ENCODE measurements around the gene TIMP3. TPM values are rescaled to one million over a fixed set of nuclear protein-coding genes. Genes with fewer than 3 reads are reported as not detected.

The TIMP3 gene
- total RNA-seq, 1 experiment from 2014 or later, result 3.3 TPM

DNA sequence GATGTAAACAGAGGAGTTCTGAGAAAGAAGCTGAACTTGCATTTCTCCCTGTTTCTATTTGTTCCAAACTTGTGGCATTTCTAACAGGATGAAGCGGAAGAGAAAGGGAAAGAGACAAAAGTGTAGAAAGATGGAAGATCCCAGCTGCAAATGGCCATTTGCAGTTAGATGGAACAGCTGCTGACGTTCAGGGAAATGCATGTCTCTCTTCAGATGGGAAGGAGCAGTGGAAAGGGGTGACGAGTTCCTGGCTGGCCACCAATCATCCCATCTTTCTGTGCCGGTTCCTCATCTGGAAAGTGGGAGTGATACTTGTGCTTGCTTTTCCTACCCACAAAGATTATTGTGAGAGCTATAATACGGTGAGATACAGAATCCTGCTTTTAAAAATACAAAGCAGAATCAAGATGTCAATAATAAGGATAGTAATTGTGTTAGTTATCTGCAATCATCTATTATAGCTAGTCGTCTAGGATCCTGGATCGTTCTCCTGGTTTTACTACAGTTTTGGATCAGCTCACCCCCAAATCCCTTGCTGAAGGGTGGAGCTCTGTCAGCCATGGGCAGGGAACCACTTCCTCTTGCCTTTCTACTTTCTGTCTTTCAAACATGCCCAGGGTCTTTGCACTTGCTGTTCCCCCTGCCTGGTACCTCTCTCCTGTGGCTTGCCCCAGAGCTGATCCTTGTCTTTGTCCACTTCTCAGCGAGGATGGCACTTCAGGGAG lies 1.2 kb upstream of the TIMP3 start:
- H3K27ac Mint-ChIP-seq, result no peak overlapping the region
- ATAC-seq (no peak), DNase-seq (ENCODE audit: low spot score) (no peak)
- peaks cover 38% of the 10 kb centered on the region for H3K4me1 Mint-ChIP-seq
- ChIA-PET POLR2A (no interaction called here), CTCF (interaction anchor here (1.0 to 3.0 kb wide), 3 partner anchors 10 to 272 kb away, joined by 3 to 10 read pairs (median 5); no protein-coding TSS in a partner anchor)
- H3K4me3 Mint-ChIP-seq, result peak overlapping the region; percentile 63
- no peaks in the 10 kb centered on the region for H3K36me3 Mint-ChIP-seq
- TF ChIP-seq HMGXB4 (CRISPR knock-in tag; IDR thresholded peaks at IDR 0.05) (no peak), FOXJ3 (CRISPR knock-in tag; IDR thresholded peaks at IDR 0.05; ENCODE audit: borderline replicate concordance) (no peak), PRDM15 (CRISPR knock-in tag; IDR thresholded peaks at IDR 0.05) (peak; percentile 27; the same call in 1 of the 2 replicates)
- H3K27me3 Mint-ChIP-seq (ENCODE audit: low read depth), result peaks cover 58% of the 10 kb centered on the region
- H3K9me3 Mint-ChIP-seq, result no peaks in the 10 kb centered on the region

DNA sequence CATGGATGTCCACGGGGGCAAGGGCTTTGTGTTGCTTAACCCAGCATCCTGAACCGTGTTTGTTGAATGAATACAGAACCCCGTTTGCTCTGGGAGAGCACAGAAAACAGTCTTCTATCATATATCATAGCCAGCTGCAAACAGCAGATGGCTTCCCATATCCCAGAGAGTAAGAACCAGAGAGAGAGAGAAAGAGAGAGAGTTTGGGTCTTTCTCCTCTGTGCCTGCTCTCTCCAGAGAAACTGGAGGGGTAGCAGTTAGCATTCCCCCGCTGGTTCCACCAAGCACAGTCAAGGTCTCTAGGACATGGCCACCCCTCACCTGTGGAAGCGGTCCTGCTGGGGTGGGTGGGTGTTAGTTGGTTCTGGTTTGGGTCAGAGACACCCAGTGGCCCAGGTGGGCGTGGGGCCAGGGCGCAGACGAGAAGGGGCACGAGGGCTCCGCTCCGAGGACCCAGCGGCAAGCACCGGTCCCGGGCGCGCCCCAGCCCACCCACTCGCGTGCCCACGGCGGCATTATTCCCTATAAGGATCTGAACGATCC lies 440 bp upstream of the TIMP3 start:
- DNase-seq (ENCODE audit: low spot score), result no peak
- peak; percentile 4 for ATAC-seq
- ChIA-PET CTCF (interaction anchor here (0.8 to 3.0 kb wide), 4 partner anchors 9 to 409 kb away, joined by 3 to 10 read pairs (median 3); no protein-coding TSS in a partner anchor), POLR2A (interaction anchor here (1.0 to 1.4 kb wide), 2 partner anchors 10 to 18 kb away, joined by 3 read pairs; no protein-coding TSS in a partner anchor)
- Mint-ChIP-seq H3K36me3 (no peaks in the 10 kb centered on the region), H3K4me1 (peaks cover 44% of the 10 kb centered on the region), H3K27ac (no peak overlapping the region), H3K9me3 (no peaks in the 10 kb centered on the region), H3K4me3 (peak overlapping the region; percentile 63), H3K27me3 (ENCODE audit: low read depth) (peaks cover 56% of the 10 kb centered on the region)
- TF ChIP-seq NFYB (CRISPR knock-in tag; conservative IDR thresholded peaks at IDR 0.05; ENCODE audit: low read depth) (no peak), OVOL2 (CRISPR knock-in tag; IDR thresholded peaks at IDR 0.05; ENCODE audit: borderline replicate concordance) (no peak), ATF1 (CRISPR knock-in tag; IDR thresholded peaks at IDR 0.05) (no peak), ATF6 (CRISPR knock-in tag; IDR thresholded peaks at IDR 0.05) (no peak), IRF1 (CRISPR knock-in tag; IDR thresholded peaks at IDR 0.05) (no peak), TP53 (CRISPR knock-in tag; IDR thresholded peaks at IDR 0.05) (no peak), NR3C1 (CRISPR knock-in tag; conservative IDR thresholded peaks at IDR 0.05; ENCODE audit: low read depth) (no peak), ESRRA (CRISPR knock-in tag; IDR thresholded peaks at IDR 0.05; ENCODE audit: borderline replicate concordance) (no peak), RORB (CRISPR knock-in tag; IDR thresholded peaks at IDR 0.05) (no peak), GTF2I (CRISPR knock-in tag; conservative IDR thresholded peaks at IDR 0.05) (no peak), FOXK1 (CRISPR knock-in tag; IDR thresholded peaks at IDR 0.05) (no peak), ZNF512 (CRISPR knock-in tag; IDR thresholded peaks at IDR 0.05; ENCODE audit: borderline replicate concordance) (no peak), MXD4 (CRISPR knock-in tag; IDR thresholded peaks at IDR 0.05; ENCODE audit: borderline replicate concordance) (no peak)
- TF ChIP-seq, protein P1, sequence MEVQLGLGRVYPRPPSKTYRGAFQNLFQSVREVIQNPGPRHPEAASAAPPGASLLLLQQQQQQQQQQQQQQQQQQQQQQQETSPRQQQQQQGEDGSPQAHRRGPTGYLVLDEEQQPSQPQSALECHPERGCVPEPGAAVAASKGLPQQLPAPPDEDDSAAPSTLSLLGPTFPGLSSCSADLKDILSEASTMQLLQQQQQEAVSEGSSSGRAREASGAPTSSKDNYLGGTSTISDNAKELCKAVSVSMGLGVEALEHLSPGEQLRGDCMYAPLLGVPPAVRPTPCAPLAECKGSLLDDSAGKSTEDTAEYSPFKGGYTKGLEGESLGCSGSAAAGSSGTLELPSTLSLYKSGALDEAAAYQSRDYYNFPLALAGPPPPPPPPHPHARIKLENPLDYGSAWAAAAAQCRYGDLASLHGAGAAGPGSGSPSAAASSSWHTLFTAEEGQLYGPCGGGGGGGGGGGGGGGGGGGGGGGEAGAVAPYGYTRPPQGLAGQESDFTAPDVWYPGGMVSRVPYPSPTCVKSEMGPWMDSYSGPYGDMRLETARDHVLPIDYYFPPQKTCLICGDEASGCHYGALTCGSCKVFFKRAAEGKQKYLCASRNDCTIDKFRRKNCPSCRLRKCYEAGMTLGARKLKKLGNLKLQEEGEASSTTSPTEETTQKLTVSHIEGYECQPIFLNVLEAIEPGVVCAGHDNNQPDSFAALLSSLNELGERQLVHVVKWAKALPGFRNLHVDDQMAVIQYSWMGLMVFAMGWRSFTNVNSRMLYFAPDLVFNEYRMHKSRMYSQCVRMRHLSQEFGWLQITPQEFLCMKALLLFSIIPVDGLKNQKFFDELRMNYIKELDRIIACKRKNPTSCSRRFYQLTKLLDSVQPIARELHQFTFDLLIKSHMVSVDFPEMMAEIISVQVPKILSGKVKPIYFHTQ (CRISPR knock-in tag; IDR thresholded peaks at IDR 0.05), result no peak
